ENCODE results near the gene COL4A2.
A peak's percentile ranks its signal among the peaks of the same experiment; 100 is the strongest.
"Not testable (repeated sequence)": the region's sequence is repeated elsewhere in the genome, so short reads cannot be mapped to it uniquely, and the experiment has no call there.

The COL4A2 gene

DNA sequence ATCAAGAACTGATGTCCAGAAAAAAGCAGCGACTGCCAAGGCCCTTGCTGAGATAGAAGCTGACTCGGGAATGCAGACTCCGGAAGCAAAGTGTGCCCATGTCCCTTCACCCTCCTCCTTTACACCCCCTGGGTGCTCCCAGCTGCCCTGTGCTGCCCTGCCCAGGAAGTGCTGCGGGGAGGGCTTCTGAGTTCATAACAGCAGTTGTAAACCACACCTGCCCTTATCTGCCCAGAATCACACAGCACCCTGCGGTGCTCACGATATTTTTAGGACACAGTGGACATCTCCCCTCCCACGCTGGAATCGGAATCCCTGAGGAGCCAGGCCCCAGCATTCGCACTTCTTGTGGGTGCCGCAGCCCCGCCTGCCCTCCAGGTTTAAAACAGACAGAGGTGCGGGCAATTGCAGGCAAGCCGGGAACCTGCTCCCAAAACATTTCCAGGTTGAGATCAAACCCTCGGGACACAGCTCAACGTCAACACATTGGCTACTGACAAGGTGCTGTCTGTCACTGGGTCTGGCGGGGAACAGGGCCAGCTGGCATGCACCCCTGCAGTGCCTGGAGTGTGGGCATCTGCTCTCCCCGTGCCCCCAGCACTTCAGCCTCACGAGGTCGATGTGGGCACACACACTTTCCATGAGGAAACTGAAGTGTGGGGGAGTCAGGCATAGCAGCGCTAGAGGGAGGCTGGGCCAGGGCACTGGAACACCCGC, 217.6 kb downstream of the COL4A2 start:
- peak; percentile 75 to 88 for DNase-seq

DNA sequence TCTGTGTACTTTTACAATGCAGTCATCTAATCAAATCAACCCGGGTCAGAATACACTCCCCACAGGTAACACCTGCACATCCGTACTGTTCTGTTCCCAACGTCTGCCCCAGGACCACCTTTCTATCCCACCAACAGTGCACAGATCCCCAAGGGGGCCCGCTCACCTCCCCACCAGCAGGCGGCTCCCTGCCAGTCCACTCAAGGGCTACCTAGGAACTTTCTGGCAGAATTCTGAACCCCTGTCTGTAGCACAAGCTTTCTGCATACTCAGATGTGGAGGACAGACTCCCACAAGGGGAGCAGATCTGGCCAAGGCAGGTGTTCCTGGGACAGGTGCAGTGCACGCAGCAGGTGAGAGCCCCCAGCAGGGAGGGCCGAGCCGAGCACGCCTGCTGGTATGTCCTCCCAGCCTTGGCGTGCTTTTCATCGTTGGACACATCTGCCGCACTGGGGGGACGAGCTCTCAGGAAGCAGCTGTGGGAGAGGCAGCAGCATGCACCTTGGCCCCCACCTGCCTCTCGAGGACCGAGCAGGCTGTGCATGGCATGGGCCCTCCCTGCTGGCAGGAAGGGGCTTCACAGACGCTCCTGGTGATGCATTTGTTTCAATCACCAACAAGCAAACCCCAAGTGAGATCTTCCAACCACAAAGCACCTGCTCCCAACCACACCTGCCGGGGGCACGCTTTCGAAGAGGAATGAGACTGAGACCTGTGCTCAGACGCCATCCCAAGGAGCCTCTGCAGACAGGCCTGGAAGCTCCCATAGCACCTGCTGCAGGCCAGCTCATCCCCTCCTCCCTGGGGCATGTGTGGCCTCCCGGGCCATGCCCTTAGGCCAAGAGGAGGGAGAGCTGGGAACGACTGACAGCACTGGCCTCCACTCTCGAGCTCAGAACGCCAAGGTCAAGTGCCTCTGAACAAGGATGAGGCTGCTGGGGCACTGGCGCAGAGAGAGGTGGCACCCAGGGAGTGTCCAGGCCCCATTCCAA, 218.5 kb downstream of the COL4A2 start:
- DNase-seq = peak; percentile 78 to 93

DNA sequence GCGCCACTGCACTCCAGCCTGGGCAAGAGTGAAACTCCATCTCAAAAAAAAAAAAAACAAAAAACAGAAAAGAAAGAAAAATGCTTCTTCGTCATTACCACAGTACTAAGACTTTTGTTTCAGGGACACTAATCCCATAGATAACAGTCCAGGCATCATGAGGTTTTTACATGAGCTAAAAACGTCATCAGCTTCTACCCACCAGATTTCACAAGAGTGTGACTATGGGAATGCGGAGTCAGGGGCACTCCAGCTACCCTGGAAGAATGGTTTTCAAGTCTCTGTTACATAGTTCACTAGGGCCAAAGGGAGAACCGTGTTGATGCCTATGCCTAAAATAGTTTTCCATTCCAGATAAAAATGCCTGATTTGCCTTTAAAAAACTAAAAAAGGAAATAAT, 221.3 kb downstream of the COL4A2 start:
- no peak for DNase-seq

DNA sequence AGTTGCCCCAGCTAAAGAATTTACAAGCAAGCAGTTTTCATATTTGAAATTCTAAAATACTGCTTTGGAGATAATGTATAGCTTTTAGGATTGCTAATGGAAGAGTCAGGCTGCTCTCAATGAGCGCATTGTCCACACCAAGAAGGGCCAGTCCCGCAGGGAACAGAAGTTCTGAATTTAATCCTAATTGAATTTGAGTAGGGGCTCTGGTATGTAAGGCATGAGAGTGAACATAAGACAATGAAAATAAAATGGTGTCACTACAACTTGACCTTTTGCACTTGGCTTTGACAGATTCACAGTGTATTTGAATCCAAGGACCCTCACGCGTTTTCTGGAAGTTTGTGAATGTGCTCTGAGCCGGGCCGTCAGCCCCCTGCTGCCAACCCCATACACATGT, 221.8 kb downstream of the COL4A2 start:
- no peak for DNase-seq

DNA sequence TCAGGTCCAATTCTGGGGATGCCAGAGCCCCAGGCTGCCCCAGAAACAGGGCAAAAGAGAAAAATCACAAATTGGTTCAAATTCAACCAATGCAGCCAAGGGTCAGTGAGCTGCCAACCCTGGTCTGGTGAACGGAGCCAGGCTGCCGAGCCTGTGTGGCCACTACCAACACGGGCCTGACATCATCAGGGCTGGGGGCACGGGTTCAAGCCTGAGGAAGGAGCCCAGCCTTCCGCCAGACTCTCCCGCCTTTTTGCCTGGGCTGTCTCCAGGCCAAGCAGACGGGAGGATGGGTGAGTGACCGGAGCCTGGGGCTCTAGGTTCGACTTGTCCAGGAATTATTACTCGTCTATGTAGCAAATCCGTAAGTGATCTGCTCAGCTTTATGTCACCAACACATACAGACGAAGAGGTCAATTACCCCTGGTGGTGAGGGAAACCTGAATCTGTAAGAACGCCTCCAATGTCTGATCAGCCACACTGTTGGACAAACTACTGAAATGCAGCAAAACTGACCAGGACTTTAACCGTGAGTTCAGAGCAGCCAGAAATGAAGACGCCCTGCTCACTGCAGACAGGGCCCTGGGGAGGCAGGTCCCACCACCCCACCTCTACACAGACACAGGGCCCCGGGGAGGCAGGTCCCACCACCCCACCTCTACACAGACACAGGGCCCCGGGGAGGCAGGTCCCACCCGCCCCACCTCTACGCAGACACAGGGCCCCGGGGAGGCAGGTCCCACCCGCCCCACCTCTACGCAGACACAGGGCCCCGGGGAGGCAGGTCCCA, 222.6 kb downstream of the COL4A2 start:
- no peak for DNase-seq

DNA sequence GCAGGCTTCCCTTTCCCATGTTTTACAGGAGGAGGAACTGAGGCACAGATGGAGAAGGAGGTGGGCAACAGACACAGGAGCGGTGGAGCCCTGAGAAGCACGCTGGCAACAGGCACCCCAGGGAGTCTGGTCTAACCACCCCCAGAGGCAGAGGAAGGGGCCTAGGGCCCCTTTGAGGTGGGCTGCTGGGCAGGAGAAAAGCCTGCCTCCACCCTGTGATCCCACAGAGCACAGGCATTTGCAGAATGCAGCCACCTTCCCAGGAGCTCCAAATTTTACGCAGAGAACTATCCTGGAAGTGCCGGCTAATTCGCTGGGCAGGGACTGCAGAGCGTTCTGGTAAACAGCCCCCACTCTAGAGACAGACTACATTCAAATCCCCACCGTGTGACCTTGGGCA, 224.0 kb downstream of the COL4A2 start:
- DNase-seq = no peak

DNA sequence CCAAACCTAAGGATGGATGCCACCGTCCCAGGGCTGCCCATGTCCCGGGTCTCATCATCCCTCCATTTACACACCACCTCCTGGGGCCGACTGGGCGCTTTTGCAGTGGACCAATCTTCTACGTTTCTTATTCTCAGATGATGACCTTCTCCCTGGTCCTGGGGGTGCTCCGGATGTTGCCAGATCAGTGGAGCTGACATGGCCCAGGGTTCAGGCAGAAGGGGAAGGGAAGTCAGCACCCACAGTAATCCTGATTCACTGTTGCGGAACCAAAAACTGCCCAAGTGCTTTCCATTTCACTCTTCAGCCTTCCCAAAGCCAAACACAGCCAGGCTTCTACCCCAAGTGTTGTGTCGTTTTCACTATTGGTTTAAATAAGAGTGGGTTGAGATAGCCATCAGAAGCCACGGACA, 224.6 kb downstream of the COL4A2 start:
- no peak for DNase-seq

DNA sequence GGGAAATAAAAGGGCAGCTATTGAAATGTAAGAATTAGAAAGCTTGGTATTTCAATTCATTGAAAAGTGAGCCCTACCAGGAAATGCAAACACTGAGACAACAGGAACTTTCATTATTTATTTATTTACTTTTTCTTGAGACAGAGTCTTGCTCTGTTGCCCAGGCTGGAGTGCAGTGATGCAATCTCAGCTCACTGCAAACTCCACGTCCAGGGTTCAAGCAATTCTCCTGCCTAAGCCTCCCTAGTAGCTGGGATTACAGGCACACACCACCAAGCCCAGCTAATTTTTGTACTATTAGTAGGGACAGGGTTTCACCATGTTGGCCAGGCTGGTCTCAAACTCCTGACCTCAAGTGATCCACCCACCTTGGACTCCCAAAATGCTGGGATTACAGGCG, 225.2 kb downstream of the COL4A2 start:
- DNase-seq = not testable (repeated sequence)

DNA sequence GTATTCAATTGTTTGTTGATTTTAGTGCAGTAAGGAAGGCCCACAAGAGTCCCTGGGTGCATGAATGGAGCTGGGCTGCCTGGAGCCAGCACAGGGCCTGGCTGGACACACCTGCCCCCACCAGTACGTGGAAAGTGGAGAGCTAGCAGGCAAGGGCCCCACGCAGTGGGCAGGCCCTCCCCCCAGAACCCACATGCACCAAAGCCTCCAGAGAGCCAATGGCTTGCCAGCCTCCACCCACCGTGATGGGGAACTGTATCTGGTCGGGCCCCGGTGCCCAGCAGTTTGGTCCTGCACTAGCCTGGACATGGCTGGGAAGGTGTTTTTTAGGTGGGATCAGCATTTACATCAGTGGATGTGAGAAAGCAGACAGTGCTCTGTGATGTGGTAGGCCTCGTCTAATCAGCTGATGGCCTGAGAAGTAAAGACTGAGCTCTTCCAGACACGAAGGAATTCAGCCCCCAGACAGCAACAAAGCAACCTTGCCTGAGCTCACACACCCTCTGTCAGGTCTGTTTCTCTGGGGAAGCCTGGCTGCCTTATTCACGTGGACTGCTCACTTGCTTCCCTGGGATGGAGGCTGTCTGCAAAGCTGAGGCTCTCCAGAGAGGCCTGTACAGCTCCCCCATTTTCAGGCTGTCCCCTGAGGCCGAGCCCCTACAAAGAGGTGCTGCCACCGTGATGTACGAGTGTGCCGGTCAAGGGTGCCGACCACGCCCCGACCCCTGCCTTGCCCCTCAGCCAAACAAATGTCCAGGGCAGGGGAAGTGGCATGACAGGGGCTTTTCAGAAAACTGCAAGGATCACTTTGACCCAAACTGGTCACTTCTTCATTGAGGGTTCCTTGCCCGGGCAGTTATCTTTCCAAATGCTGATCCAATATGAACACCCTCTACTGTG, 226.9 kb downstream of the COL4A2 start:
- DNase-seq = no peak

DNA sequence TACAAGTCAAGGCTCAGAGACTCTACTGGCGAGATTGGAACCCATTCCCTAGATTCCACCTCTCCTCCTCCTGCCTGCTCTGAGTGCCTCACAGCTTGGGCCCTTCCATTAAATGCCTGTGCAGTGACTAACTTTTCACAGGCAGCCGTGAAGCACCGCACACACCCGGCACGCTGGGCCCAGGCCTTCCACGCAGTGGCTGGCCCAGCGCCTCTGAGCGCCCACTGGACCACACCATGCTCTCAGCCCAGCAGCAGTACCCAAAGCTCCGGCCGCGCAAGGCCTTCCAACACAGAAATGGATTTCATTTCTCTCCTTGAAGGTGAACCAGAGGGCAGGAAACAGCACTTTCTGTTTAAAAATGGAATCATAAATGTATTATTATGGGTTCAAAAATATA, 228.4 kb downstream of the COL4A2 start:
- DNase-seq = no peak

DNA sequence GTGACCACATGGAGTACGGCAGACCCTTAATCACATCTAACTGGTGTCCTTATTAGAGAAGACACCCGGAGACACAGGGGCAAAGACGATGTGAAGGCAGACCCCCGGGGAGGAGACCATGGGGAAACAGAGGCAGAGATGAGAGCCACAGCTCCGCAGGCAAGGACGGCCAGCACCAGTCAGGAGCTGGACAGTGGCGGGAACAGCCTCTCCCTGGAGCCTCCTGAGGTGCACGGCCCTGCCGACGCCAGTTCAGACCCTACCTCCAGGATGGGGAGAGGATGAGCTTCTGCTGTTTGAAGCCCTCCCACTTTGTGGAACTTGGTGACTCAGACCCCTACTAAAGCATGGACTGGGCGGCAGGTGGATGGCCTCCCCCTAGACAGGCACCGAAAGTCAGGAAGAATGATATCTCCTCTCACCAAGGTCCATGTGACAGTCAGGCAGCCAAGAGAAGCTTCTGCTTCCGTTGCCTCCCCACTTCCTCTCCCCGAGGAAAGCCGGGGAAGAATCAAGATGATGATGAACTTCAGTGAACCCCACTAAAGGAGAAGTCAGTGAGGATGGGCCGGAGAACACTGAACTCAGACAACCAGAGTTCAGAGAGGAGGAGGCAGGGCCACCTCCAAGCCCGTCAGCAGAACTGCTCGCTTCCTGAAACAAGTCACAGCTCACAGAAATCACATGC, 229.1 kb downstream of the COL4A2 start:
- no peak for DNase-seq

DNA sequence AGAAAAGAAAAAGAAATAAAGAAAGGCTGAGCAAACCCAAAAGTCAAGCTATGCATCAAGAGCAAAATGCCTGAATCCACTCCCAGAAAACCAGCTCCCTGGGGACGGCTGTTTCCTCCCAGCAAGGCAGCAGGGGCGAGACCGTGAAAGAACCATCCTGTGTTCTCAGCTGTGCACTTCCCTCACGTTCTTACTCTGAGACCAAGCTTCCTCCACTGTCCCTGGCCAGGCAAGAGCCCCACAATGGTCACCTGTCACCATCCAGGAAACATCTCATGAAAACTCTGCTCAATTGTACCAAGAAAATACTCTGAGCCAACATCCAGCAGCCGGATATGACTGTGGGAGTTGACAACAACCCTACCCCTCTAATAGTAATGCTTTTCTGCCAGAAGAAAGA, 231.5 kb downstream of the COL4A2 start:
- DNase-seq = peak; percentile 1 to 13

DNA sequence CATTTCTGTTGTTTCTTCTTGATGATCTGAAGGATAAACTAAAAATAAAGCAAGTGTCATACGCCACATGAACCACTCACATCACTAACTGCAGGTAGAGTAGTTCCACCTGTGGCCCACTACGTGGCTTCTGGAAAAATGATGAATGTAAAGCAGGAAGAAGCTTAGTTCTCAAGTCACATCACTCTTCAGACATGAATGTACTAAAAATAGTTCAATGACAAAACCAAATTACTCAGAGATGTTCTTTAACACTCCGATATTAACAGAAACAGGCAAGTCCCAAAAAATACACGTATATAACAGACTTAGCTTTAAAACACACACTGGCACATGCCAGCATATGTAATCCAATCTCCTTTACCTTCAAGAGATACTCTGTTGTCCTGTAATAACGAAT, 232.8 kb downstream of the COL4A2 start:
- no peak for DNase-seq

DNA sequence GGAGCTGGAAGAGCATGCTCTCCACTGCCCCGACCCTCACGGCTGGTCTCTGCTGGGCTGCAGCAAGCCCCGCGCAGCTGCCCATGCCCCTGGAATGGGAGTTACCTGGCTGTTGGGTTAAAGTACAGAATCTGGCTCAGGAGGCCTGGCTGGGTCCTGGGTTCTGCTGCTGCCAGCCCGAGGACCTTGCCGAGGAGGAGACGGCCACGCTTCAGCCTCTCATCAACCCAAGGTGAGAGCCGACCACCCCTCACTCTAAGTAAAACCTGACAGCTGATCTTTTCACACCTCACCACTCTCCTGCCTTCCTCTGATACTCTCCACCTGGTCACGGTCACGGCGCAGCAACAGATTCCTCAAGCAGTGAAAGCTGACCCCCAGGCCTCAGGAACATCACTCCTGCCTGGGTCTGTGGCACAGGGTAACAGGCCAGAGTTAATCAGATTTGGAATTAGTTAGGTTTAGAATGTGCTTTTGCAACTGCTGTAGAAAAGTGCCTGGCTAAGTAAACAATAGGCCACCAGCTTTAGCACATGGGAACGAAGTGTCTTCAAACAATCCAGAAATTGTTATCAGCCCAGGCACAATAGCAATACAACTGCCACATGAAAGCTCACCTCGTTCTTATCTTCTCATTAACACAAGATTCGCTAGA, 233.9 kb downstream of the COL4A2 start:
- DNase-seq = no peak

DNA sequence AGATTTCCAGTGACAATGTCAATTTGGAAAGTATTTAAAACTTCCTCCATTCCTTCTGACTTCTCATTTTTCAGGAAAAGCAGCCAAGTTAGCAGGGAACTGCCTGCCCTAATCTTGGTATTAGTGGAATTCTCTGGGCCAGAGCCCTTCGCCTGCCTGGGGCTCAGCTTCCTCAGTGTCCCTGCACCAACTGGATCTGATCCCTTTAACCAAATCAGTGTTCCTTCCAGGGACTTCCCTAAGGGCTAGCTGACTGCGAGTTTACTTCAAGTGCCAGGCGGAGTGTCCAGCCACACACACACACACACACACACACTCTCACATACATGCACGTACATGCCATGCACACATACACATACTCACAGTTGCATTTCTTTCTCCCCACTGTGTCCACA, 234.4 kb downstream of the COL4A2 start:
- DNase-seq = no peak

DNA sequence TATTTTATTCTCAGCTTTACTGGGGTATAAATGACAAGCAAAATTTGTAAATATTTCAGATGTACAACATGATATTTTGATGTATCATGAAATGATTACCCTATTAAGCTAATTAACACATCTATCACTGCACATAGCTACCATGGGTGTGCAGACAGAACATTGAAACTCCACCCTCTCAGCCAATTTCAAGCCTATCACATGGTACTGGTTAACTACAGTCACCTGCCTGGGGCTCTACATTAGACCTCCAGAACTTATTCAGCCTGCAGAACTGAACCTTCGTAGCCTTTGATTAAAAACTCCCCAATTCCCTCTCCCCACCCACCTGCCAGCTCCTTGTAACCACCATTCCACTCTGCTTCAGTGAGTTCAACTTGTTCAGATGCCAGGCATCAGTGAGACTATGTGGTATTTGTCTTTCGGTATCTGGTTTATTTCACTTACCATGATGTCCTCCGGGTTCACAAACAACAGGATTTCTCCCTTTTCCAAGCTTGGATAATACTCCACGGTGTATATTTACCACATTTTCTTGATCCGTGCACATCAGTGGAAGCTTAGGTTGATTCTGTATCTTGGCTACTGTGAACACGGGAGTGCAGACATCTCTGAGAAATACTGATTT, 235.2 kb downstream of the COL4A2 start:
- no peak for DNase-seq

DNA sequence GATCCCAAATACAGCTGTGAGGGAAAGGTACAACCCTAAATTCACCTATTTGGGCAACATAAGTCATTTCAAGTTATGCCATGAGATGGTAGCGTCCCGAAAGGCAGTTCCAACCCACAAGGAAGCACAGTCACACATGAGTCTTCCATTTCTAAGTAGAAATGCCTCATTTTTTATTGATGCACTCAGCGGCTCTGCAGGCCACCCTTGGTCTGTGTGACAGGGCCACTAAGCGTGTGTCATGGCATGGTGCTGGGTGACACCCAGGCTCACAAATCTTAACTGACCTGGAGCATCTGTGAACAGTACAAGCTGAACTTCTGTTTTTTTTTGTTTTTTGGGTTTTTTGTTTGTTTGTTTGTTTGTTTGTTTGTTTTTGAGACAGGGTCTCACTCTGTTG, 239.3 kb downstream of the COL4A2 start:
- DNase-seq = no peak

DNA sequence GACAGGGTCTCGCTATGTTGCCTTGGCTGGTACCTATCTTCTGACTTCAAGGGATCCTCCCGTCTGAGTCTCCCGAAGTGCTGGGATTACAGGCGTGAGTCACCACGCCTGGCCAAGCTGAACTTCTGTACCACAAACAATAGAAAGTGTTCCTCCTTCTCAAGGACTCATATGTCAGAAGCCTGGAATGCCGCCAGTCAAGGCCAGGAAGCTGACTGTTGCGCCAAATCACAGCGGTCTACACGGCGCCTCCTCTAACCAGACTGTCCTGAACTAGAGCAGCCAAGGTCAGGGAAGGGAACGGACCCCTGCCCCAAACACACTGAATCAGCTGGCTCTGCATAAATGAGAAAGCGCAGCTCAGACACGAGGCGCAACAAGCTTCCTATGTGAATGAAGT, 239.8 kb downstream of the COL4A2 start:
- DNase-seq = no peak

DNA sequence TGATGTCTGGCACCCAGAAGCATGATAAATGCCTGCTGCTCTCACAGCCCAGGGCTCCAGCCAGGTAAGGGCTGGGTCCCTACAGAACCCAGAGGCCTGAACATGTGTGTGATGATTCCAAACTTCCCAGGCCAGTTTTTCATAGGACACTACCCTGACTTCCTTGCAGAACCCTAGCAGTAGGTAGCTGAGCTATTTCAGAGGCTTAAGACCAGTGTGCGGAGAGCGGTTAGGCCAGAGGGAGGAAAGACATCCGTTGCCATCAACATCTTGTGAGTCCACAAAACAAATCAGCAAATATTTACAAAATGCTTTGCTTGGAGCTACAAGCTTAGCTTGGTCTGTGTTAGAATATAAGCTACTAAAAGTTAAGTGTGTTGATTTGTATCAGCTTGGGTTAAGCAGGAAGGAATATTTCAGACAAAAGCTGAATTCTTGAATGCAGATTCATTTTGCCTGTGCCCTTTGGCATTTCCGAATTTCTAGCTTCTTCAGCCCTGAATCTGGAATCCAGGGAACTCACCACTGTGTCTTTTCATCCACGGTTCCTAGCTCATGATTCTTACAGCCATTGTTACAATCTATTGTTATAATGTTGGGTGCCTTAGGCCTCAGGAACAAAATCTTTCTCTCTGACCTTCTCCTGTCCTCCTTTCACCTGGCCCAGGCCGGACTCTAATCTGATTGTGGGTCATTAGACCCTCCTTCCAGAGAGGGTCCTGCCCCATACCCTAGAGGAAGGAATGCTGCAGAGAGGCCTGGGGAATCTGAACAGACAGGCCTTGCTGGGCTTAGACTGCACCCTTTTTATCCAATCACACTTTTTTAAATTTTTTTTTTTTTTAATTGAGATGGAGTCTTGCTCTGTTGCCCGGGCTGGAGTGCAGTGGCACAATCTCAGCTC, 242.1 kb downstream of the COL4A2 start:
- DNase-seq = no peak

DNA sequence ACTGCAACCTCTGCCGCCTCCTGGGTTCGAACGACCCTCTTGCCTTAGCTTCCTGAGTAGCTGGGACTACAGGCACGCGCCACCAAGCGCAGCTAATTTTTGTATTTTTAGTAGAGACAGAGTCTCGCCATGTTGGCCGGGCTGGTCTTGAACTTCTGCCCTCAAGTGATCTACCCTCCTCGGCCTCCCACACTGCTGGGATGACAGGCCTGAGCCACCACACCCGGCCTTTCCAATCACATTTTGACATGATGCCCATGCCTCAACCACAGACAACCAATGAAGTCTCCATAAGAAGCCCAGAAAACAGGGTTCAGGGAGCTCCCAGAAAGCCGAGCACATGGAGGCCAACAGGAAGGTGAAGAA, 242.7 kb downstream of the COL4A2 start:
- DNase-seq = no peak
